Measurements from ENCODE around the gene HAGH. TPM values are rescaled to one million over a fixed set of nuclear protein-coding genes. Genes with fewer than 3 reads are reported as not detected.

Gene HAGH
- total and polyA plus RNA-seq, 9 of the 15 experiments (the other 6 are each of a cell fraction or from before 2014, with no cell fraction given) = 0.46 to 35.1 (median 16.8) TPM

DNA sequence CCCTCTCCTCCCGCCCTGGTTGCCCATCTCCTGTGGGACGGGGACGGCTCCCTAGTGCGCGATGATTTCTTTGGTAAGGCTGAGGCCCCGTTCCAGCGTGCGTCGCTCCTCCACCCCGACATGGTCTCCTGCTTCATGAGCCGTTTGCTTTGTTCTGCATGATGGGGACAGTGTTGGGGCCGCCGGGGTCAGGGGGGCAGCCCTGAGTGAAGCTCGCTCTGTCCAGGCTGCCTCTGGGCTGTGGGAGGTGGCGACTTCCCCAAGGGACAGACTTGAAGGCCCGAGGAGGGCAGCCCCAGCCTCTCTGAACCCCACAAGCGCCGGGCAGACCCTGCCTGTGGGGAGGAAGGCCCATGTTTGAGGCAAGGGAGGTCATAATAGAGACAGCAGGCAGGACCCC lies 67.7 kb downstream of the HAGH start:
- TF ChIP-seq ZNF395 (CRISPR knock-in tag; IDR thresholded peaks at IDR 0.05) (no peak), POLR2G (IDR thresholded peaks at IDR 0.05; ENCODE audit: low read depth, low read length) (no peak; the same call in 1 of the 2 replicates), ZKSCAN8 (CRISPR knock-in tag; IDR thresholded peaks at IDR 0.05) (no peak), ZNF24 (IDR thresholded peaks at IDR 0.05) (no peak), ZNF384 (IDR thresholded peaks at IDR 0.05; ENCODE audit: low read depth, low read length) (no peak), ATF7 (IDR thresholded peaks at IDR 0.05) (no peak), SRSF1 (IDR thresholded peaks at IDR 0.05; ENCODE audit: low read depth, low read length) (no peak), PHF21A (IDR thresholded peaks at IDR 0.05; ENCODE audit: borderline replicate concordance, low read depth) (no peak), SMARCB1 (IDR thresholded peaks at IDR 0.05; ENCODE audit: insufficient read length, low read depth) (no peak), ZNF311 (CRISPR knock-in tag; IDR thresholded peaks at IDR 0.05) (no peak), ADNP (tag; IDR thresholded peaks at IDR 0.05) (no peak), YBX1 (IDR thresholded peaks at IDR 0.05) (no peak), IRF2 (CRISPR knock-in tag; IDR thresholded peaks at IDR 0.05) (no peak), SIN3A (IDR thresholded peaks at IDR 0.05; ENCODE audit: borderline replicate concordance in 2 of 2, control insufficient read depth in 1 of 2, low read depth in 2 of 2, low read length in 2 of 2) (no peak), TBP (optimal IDR thresholded peaks at IDR 0.05; ENCODE audit: low read depth, low read length) (no peak)
- TF ChIP-seq, protein P1, sequence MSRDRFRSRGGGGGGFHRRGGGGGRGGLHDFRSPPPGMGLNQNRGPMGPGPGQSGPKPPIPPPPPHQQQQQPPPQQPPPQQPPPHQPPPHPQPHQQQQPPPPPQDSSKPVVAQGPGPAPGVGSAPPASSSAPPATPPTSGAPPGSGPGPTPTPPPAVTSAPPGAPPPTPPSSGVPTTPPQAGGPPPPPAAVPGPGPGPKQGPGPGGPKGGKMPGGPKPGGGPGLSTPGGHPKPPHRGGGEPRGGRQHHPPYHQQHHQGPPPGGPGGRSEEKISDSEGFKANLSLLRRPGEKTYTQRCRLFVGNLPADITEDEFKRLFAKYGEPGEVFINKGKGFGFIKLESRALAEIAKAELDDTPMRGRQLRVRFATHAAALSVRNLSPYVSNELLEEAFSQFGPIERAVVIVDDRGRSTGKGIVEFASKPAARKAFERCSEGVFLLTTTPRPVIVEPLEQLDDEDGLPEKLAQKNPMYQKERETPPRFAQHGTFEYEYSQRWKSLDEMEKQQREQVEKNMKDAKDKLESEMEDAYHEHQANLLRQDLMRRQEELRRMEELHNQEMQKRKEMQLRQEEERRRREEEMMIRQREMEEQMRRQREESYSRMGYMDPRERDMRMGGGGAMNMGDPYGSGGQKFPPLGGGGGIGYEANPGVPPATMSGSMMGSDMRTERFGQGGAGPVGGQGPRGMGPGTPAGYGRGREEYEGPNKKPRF (IDR thresholded peaks at IDR 0.05; ENCODE audit: low read depth, low read length) = no peak
- TF ChIP-seq, protein P2, sequence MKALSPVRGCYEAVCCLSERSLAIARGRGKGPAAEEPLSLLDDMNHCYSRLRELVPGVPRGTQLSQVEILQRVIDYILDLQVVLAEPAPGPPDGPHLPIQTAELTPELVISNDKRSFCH (CRISPR knock-in tag; IDR thresholded peaks at IDR 0.05) = no peak
- TF ChIP-seq, protein P2 (tag; IDR thresholded peaks at IDR 0.05) = no peak
- TF ChIP-seq, protein P3, sequence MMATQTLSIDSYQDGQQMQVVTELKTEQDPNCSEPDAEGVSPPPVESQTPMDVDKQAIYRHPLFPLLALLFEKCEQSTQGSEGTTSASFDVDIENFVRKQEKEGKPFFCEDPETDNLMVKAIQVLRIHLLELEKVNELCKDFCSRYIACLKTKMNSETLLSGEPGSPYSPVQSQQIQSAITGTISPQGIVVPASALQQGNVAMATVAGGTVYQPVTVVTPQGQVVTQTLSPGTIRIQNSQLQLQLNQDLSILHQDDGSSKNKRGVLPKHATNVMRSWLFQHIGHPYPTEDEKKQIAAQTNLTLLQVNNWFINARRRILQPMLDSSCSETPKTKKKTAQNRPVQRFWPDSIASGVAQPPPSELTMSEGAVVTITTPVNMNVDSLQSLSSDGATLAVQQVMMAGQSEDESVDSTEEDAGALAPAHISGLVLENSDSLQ (IDR thresholded peaks at IDR 0.05) = no peak
- Histone ChIP-seq H3K36me3 (ENCODE audit: control insufficient read depth, insufficient read depth, low read length) (peaks cover 35% of the 10 kb centered on the region; the same call in 2 of the 3 replicates), H3K9me3 (replicated peaks; ENCODE audit: control insufficient read depth, insufficient read depth, low read depth, low read length) (no peaks in the 10 kb centered on the region), H4K20me1 (replicated peaks; ENCODE audit: control insufficient read depth, insufficient read depth, low read length) (no peaks in the 10 kb centered on the region), H3K4me2 (ENCODE audit: insufficient read depth, low read length) (no peak overlapping the region), H3K79me2 (ENCODE audit: control insufficient read depth, insufficient read depth, low read length) (no peaks in the 10 kb centered on the region; the same call in 2 of the 3 replicates), H3K4me3 (no peak overlapping the region), H2AFZ (ENCODE audit: low read depth, low read length) (no peak overlapping the region), H3K4me1 (replicated peaks in 1 of 2; ENCODE audit: control insufficient read depth in 2 of 2, insufficient read depth in 2 of 2, low read length in 2 of 2) (peaks cover 9 to 53% of the 10 kb centered on the region in 2 experiments; a peak in 4 of 5 replicates), H3K9me1 (ENCODE audit: control insufficient read depth, insufficient read depth, low read length) (no peaks in the 10 kb centered on the region), H3K27me3 (ENCODE audit: control insufficient read depth in 2 of 2, insufficient read depth in 2 of 2, low read length in 2 of 2) (no peaks in the 10 kb centered on the region), H3K27ac (ENCODE audit: extremely low read depth, low read depth, low read length) (no peak overlapping the region), H3K9ac (ENCODE audit: insufficient read depth in 1 of 2, low read depth in 2 of 2, low read length in 2 of 2) (no peak overlapping the region)
- ATAC-seq (no peak), DNase-seq (ENCODE audit: extremely low read depth in 1 of 4, low spot score in 3 of 4) (no peak), FAIRE-seq (no peak)
- intact Hi-C loops (cut with micrococcal nuclease) = no loop called here
- no TSS peak for BruUV-seq (replicated peaks)
- POLR2A ChIA-PET = interaction anchor here (0.6 to 1.8 kb wide), 3 partner anchors 9 to 12 kb away, joined by 3 to 5 read pairs (median 4); no protein-coding TSS in a partner anchor
- 78% methylated on average over 10 of the region's 18 CpGs for WGBS (ENCODE audit: insufficient coverage, low coverage, missing lambda C conversion rate)
- in situ Hi-C loops (cut with MboI) = no loop called here
- CTCF ChIA-PET (ENCODE audit: low intra/inter-chr PET ratio) = no interaction called here

Measured in K562 (cell line).